ENCODE data around the gene MGMT.

Gene MGMT

GRCh38 chr10:129784291-129784690, 317.2 kb downstream of the MGMT start:
- no peak for DNase-seq

- no peak for DNase-seq
Observed at GRCh38 chr10:129784891-129785290, 317.9 kb downstream of the MGMT start.

GRCh38 chr10:129785536-129785981, 318.5 kb downstream of the MGMT start:
- DNase-seq: no peak

- no peak for DNase-seq
Observed at GRCh38 chr10:129786216-129786615, 319.2 kb downstream of the MGMT start.

GRCh38 chr10:129787557-129787956, 320.5 kb downstream of the MGMT start:
- no peak for DNase-seq

GRCh38 chr10:129788215-129788614, 321.2 kb downstream of the MGMT start:
- DNase-seq: no peak

- DNase-seq: no peak
Observed at GRCh38 chr10:129790715-129791446, 323.8 kb downstream of the MGMT start.

GRCh38 chr10:129792141-129792540, 325.1 kb downstream of the MGMT start:
- no peak for DNase-seq

- no peak for DNase-seq
Observed at GRCh38 chr10:129792864-129793263, 325.8 kb downstream of the MGMT start.

- DNase-seq: no peak
Observed at GRCh38 chr10:129793479-129793878, 326.4 kb downstream of the MGMT start.

- DNase-seq: no peak
Observed at GRCh38 chr10:129793996-129794395, 327.0 kb downstream of the MGMT start.

GRCh38 chr10:129796710-129797420, 329.8 kb downstream of the MGMT start:
- DNase-seq: no peak

GRCh38 chr10:129799942-129800341, 332.9 kb downstream of the MGMT start:
- DNase-seq: no peak

- no peak for DNase-seq
Observed at GRCh38 chr10:129800796-129801340, 333.8 kb downstream of the MGMT start.

- DNase-seq: no peak
Observed at GRCh38 chr10:129807211-129807610, 340.2 kb downstream of the MGMT start.

GRCh38 chr10:129808092-129808983, 341.3 kb downstream of the MGMT start:
- no peak for DNase-seq

- no peak for DNase-seq
Observed at GRCh38 chr10:129809431-129809830, 342.4 kb downstream of the MGMT start.

- no peak for DNase-seq
Observed at GRCh38 chr10:129809841-129810240, 342.8 kb downstream of the MGMT start.

GRCh38 chr10:129811208-129811607, 344.2 kb downstream of the MGMT start:
- DNase-seq: no peak

GRCh38 chr10:129812398-129812797, 345.4 kb downstream of the MGMT start:
- DNase-seq: no peak

GRCh38 chr10:129814681-129815646, 347.9 kb downstream of the MGMT start:
- DNase-seq: no peak

All from NCI-H1930 (cell line).